ENCODE measurements around the gene MICU1.

- TF ChIP-seq CTCF (IDR thresholded peaks at IDR 0.05) (no peak), CBX2 (IDR thresholded peaks at IDR 0.05; ENCODE audit: borderline replicate concordance, low read depth) (no peak), JUN (IDR thresholded peaks at IDR 0.05) (no peak), MAX (IDR thresholded peaks at IDR 0.05) (no peak), SMC3 (IDR thresholded peaks at IDR 0.05) (no peak), MYC (IDR thresholded peaks at IDR 0.05; ENCODE audit: borderline replicate concordance, low read length) (no peak), POLR2A (IDR thresholded peaks at IDR 0.05; ENCODE audit: low read length) (no peak), EP300 (IDR thresholded peaks at IDR 0.05) (no peak), BHLHE40 (IDR thresholded peaks at IDR 0.05; ENCODE audit: low read depth, low read length) (no peak), RFX5 (IDR thresholded peaks at IDR 0.05) (no peak), CHD4 (IDR thresholded peaks at IDR 0.05; ENCODE audit: borderline replicate concordance) (no peak), RAD21 (conservative IDR thresholded peaks at IDR 0.05 in 1 of 2, IDR thresholded peaks at IDR 0.05 in 1 of 2) (no peak), HDAC2 (IDR thresholded peaks at IDR 0.05) (no peak)
- TF ChIP-seq, protein P1, sequence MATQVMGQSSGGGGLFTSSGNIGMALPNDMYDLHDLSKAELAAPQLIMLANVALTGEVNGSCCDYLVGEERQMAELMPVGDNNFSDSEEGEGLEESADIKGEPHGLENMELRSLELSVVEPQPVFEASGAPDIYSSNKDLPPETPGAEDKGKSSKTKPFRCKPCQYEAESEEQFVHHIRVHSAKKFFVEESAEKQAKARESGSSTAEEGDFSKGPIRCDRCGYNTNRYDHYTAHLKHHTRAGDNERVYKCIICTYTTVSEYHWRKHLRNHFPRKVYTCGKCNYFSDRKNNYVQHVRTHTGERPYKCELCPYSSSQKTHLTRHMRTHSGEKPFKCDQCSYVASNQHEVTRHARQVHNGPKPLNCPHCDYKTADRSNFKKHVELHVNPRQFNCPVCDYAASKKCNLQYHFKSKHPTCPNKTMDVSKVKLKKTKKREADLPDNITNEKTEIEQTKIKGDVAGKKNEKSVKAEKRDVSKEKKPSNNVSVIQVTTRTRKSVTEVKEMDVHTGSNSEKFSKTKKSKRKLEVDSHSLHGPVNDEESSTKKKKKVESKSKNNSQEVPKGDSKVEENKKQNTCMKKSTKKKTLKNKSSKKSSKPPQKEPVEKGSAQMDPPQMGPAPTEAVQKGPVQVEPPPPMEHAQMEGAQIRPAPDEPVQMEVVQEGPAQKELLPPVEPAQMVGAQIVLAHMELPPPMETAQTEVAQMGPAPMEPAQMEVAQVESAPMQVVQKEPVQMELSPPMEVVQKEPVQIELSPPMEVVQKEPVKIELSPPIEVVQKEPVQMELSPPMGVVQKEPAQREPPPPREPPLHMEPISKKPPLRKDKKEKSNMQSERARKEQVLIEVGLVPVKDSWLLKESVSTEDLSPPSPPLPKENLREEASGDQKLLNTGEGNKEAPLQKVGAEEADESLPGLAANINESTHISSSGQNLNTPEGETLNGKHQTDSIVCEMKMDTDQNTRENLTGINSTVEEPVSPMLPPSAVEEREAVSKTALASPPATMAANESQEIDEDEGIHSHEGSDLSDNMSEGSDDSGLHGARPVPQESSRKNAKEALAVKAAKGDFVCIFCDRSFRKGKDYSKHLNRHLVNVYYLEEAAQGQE (IDR thresholded peaks at IDR 0.05): no peak
Measured at GRCh38 chr10:72356987-72357386, 268.9 kb downstream of the MICU1 start.

Measured in A549 (cell line).